ENCODE data around the gene BAHD1.

Gene BAHD1

GRCh38 chr15:40425681-40426080 lies 15.1 kb upstream of the BAHD1 start:
- no peak for DNase-seq

GRCh38 chr15:40427188-40427587 lies 13.6 kb upstream of the BAHD1 start:
- DNase-seq: no peak

GRCh38 chr15:40428185-40428584 lies 12.6 kb upstream of the BAHD1 start:
- no peak for DNase-seq

- DNase-seq: no peak
Measured at GRCh38 chr15:40429068-40429710, 11.6 kb upstream of the BAHD1 start.

- DNase-seq: no peak
Measured at GRCh38 chr15:40430271-40430805, 10.4 kb upstream of the BAHD1 start.

- DNase-seq: no peak
Measured at GRCh38 chr15:40435023-40435709, 5.6 kb upstream of the BAHD1 start.

GRCh38 chr15:40435710-40436089 lies 5.1 kb upstream of the BAHD1 start:
- DNase-seq: no peak

GRCh38 chr15:40436116-40436891 lies 4.4 kb upstream of the BAHD1 start:
- no peak for DNase-seq

- no peak for DNase-seq
Measured at GRCh38 chr15:40436892-40437751, 3.6 kb upstream of the BAHD1 start.

- no peak for DNase-seq
Measured at GRCh38 chr15:40437752-40438687, 2.7 kb upstream of the BAHD1 start.

- DNase-seq: no peak
Measured at GRCh38 chr15:40438712-40439111, 2.0 kb upstream of the BAHD1 start.

GRCh38 chr15:40439461-40439959 lies 1.2 kb upstream of the BAHD1 start:
- no peak for DNase-seq

- peak; percentile 42 for DNase-seq
Measured at GRCh38 chr15:40439960-40440742, 602 bp upstream of the BAHD1 start.

GRCh38 chr15:40441565-40442531 lies 1.1 kb downstream of the BAHD1 start:
- DNase-seq: peak; percentile 30

GRCh38 chr15:40443255-40443654 lies 2.5 kb downstream of the BAHD1 start:
- no peak for DNase-seq

- DNase-seq: no peak
Measured at GRCh38 chr15:40443846-40444245, 3.1 kb downstream of the BAHD1 start.

- DNase-seq: no peak
Measured at GRCh38 chr15:40444736-40445135, 4.0 kb downstream of the BAHD1 start.

- DNase-seq: no peak
Measured at GRCh38 chr15:40445421-40445922, 4.7 kb downstream of the BAHD1 start.

- no peak for DNase-seq
Measured at GRCh38 chr15:40446144-40446543, 5.4 kb downstream of the BAHD1 start.
